D721Med (cell line): ENCODE measurements around the gene WDR26.
"Not testable (repeated sequence)": the region's sequence is repeated elsewhere in the genome, so short reads cannot be mapped to it uniquely, and the experiment has no call there.

ENCODE experiments used
- DNase-seq: peaks from one replicate; pipeline ENCODE4 v3.0.0; 2011; ENCODE audit warnings: low spot score; ENCODE audit not compliant: insufficient read length
- FAIRE-seq: peaks from 2 replicates; lab custom pipeline; 2011; peaks lifted over from hg19 to GRCh38; lab: Jason Lieb, UNC
- CTCF ChIP-seq: IDR thresholded peaks from 2 replicates; pipeline ENCODE4 v1.5.1; 2012; ENCODE audit warnings: mild to moderate bottlenecking, control low read depth; ENCODE audit not compliant: insufficient read depth; ENCODE audit errors: missing control alignments

WDR26 gene

GRCh38 chr1:224429616-224430326 lies 4.8 kb downstream of the WDR26 start:
- FAIRE-seq (peak; percentile 16), DNase-seq (no peak)
- TF ChIP-seq CTCF, result no peak

- not testable (repeated sequence) for DNase-seq, FAIRE-seq
These were observed 5.9 kb downstream of the WDR26 start for GRCh38 chr1:224428713-224429112.

- peak; percentile 11 for FAIRE-seq
- no peak for TF ChIP-seq CTCF
- DNase-seq, result no peak
These were observed 7.3 kb downstream of the WDR26 start for GRCh38 chr1:224427346-224427745.

- not testable (repeated sequence) for DNase-seq, FAIRE-seq
These were observed 7.7 kb downstream of the WDR26 start for GRCh38 chr1:224426869-224427268.

GRCh38 chr1:224425279-224425884 lies 9.2 kb downstream of the WDR26 start:
- DNase-seq (no peak), FAIRE-seq (peak; percentile 51)
- no peak for TF ChIP-seq CTCF

- no peak for TF ChIP-seq CTCF
- FAIRE-seq (no peak), DNase-seq (no peak)
These were observed 14.5 kb downstream of the WDR26 start for GRCh38 chr1:224420106-224420505.

GRCh38 chr1:224411766-224412165 lies 22.8 kb downstream of the WDR26 start:
- TF ChIP-seq CTCF, result no peak
- DNase-seq (no peak), FAIRE-seq (no peak)

GRCh38 chr1:224408294-224408590 lies 26.4 kb downstream of the WDR26 start:
- TF ChIP-seq CTCF, result no peak
- DNase-seq (no peak), FAIRE-seq (no peak)
